HL-60 (cell line): ENCODE data around the gene SLC27A6.

Experiments used
- POLR2AphosphoS5 ChIP-seq: IDR thresholded peaks from 2 replicates; pipeline ENCODE4 v1.6.1; 2012; ENCODE audit warnings: low read depth
- TF ChIP-seq, protein P1 (sequence below): IDR thresholded peaks from 2 replicates; pipeline ENCODE4 v1.6.1; 2012; ENCODE audit warnings: low read depth; ENCODE audit not compliant: insufficient replicate concordance
- TF ChIP-seq, protein P2 (sequence below): IDR thresholded peaks from one replicate; pipeline ENCODE4 v1.5.1; 2011; ENCODE audit warnings: low read length, control low read depth, inconsistent platforms; ENCODE audit not compliant: insufficient read depth

DNA sequence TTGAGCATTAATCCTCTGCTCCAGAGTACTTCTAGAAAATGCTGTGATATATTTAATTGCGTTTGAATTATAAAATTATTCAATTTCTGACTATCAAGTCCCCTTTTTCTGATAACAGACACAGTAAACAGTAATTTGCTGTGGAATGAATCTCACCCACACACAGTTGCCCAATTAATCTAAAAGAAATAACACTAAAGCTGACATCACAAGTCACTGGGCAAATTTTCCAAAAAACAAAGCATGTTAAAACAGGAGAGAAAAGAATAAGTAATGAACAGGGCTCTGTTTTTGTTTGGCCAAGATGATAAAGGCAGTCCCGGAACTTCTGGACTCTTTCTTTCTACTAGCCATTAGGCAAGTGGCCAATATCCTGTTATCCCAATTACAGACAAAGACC, 56.5 kb downstream of the SLC27A6 start:
- TF ChIP-seq POLR2AphosphoS5 = no peak
- TF ChIP-seq, protein P1, sequence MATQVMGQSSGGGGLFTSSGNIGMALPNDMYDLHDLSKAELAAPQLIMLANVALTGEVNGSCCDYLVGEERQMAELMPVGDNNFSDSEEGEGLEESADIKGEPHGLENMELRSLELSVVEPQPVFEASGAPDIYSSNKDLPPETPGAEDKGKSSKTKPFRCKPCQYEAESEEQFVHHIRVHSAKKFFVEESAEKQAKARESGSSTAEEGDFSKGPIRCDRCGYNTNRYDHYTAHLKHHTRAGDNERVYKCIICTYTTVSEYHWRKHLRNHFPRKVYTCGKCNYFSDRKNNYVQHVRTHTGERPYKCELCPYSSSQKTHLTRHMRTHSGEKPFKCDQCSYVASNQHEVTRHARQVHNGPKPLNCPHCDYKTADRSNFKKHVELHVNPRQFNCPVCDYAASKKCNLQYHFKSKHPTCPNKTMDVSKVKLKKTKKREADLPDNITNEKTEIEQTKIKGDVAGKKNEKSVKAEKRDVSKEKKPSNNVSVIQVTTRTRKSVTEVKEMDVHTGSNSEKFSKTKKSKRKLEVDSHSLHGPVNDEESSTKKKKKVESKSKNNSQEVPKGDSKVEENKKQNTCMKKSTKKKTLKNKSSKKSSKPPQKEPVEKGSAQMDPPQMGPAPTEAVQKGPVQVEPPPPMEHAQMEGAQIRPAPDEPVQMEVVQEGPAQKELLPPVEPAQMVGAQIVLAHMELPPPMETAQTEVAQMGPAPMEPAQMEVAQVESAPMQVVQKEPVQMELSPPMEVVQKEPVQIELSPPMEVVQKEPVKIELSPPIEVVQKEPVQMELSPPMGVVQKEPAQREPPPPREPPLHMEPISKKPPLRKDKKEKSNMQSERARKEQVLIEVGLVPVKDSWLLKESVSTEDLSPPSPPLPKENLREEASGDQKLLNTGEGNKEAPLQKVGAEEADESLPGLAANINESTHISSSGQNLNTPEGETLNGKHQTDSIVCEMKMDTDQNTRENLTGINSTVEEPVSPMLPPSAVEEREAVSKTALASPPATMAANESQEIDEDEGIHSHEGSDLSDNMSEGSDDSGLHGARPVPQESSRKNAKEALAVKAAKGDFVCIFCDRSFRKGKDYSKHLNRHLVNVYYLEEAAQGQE = no peak
- TF ChIP-seq, protein P2, sequence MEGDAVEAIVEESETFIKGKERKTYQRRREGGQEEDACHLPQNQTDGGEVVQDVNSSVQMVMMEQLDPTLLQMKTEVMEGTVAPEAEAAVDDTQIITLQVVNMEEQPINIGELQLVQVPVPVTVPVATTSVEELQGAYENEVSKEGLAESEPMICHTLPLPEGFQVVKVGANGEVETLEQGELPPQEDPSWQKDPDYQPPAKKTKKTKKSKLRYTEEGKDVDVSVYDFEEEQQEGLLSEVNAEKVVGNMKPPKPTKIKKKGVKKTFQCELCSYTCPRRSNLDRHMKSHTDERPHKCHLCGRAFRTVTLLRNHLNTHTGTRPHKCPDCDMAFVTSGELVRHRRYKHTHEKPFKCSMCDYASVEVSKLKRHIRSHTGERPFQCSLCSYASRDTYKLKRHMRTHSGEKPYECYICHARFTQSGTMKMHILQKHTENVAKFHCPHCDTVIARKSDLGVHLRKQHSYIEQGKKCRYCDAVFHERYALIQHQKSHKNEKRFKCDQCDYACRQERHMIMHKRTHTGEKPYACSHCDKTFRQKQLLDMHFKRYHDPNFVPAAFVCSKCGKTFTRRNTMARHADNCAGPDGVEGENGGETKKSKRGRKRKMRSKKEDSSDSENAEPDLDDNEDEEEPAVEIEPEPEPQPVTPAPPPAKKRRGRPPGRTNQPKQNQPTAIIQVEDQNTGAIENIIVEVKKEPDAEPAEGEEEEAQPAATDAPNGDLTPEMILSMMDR = no peak
